ENCODE measurements around the gene GEMIN5.

- TF ChIP-seq, protein P1, sequence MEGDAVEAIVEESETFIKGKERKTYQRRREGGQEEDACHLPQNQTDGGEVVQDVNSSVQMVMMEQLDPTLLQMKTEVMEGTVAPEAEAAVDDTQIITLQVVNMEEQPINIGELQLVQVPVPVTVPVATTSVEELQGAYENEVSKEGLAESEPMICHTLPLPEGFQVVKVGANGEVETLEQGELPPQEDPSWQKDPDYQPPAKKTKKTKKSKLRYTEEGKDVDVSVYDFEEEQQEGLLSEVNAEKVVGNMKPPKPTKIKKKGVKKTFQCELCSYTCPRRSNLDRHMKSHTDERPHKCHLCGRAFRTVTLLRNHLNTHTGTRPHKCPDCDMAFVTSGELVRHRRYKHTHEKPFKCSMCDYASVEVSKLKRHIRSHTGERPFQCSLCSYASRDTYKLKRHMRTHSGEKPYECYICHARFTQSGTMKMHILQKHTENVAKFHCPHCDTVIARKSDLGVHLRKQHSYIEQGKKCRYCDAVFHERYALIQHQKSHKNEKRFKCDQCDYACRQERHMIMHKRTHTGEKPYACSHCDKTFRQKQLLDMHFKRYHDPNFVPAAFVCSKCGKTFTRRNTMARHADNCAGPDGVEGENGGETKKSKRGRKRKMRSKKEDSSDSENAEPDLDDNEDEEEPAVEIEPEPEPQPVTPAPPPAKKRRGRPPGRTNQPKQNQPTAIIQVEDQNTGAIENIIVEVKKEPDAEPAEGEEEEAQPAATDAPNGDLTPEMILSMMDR (IDR thresholded peaks at IDR 0.05), result no peak
- no peak for TF ChIP-seq POLR2AphosphoS5 (IDR thresholded peaks at IDR 0.05)
These were observed 76.1 kb downstream of the GEMIN5 start for GRCh38 chr5:154861946-154862345.
